H1 (cell line): ENCODE measurements around the gene ITGB2. TPM values are rescaled to one million over a fixed set of nuclear protein-coding genes. Genes with fewer than 3 reads are reported as not detected.

Source experiments
- CHD2 ChIP-seq: IDR thresholded peaks from 2 replicates; pipeline ENCODE4 v1.6.1; 2012; ENCODE audit warnings: low read length, improper control_type of control experiment
- E2F6 ChIP-seq: IDR thresholded peaks from 2 replicates; pipeline ENCODE4 v1.6.1; 2012; ENCODE audit warnings: inconsistent platforms
- EP300 ChIP-seq, 2 experiments: IDR thresholded peaks; 1 replicate in 1 of 2; 2 replicates in 1 of 2; pipeline ENCODE4 v1.6.1; 2011 to 2012; ENCODE audit warnings: low read depth in 2 of 2, low read length in 2 of 2, mild to moderate bottlenecking in 2 of 2, borderline replicate concordance in 1 of 2, inconsistent platforms in 1 of 2, moderate library complexity in 1 of 2
- HDAC6 ChIP-seq: IDR thresholded peaks from one replicate; pipeline ENCODE4 v1.7.1; 2012; ENCODE audit warnings: low read depth, mild to moderate bottlenecking, inconsistent platforms, low read length, moderate library complexity
- KDM1A ChIP-seq: fragments of 200-600, 300-600 bp; sonication (generic); IDR thresholded peaks from 2 replicates; pipeline ENCODE4 v1.7.1; 2016; ENCODE audit warnings: mild to moderate bottlenecking, low read length, borderline replicate concordance
- KDM4A ChIP-seq: IDR thresholded peaks from one replicate; pipeline ENCODE4 v1.7.1; 2012; ENCODE audit warnings: low read depth, mild to moderate bottlenecking, moderate library complexity, low read length, inconsistent platforms; ENCODE audit not compliant: severe bottlenecking
- polyA plus RNA-seq, 7 experiments: library from polyadenylated mRNA; depleted of rRNA in 3 of 7; stranded (reverse) in 5 of 7; unstranded in 2 of 7; fragments of >200 nt in 5 of 7; fragments of 200-250 nt in 2 of 7; gene quantifications; 1 replicate in 5 of 7; 2 replicates in 1 of 7; 4 replicates in 1 of 7; pipeline versions ENCODE4 v1.2.1 to v1.2.3, GENCODE V29; 2011 to 2013; ENCODE audit warnings: missing spikeins in 2 of 7, mixed read lengths in 2 of 7
- total RNA-seq: library from RNA; stranded (reverse); fragmentation: NEBNext Ultra II Directional; extraction: Animal tissue kit (Norgen Biotek cat#: 25700); gene quantifications from 2 replicates; pipeline ENCODE4 v1.2.1, GENCODE V29; 2021

The ITGB2 gene
- total and polyA plus RNA-seq, 2 of the 8 experiments (the other 6 are each of a cell fraction or from before 2014, with no cell fraction given): 0.24 to 0.63 TPM

- TF ChIP-seq EP300 (IDR thresholded peaks at IDR 0.05; ENCODE audit: borderline replicate concordance in 1 of 2, low read depth in 2 of 2, low read length in 2 of 2) (no peak), KDM4A (no peak), E2F6 (no peak), KDM1A (no peak), CHD2 (no peak), HDAC6 (no peak)
These were observed 25.7 kb upstream of the ITGB2 start (continued) for GRCh38 chr21:44946254-44947041.
